ENCODE measurements around the gene ACP2.
"Not testable (repeated sequence)": the region's sequence is repeated elsewhere in the genome, so short reads cannot be mapped to it uniquely, and the experiment has no call there.

The ACP2 gene

DNA sequence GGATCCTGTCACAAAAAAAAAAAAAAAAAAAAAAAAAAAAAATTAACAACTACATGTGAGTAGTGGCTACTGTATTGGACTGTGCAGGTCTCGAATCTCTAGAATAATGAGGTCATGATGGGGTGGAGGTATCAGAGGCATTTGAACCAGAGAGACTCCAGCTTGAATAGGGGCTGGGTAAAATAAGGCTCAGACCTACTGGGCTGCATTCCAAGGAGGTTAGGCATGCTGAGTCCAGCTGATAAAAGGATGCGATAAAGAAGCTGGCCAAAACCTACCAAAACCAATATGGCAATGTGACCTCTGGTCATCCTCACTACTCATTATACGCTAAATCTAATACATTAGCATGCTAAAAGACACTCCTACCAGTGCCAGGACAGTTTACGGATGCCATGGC lies 56.5 kb downstream of the ACP2 start:
- no peak for DNase-seq

- DNase-seq = not testable (repeated sequence)
Measured at GRCh38 chr11:47191137-47191536, 57.5 kb downstream of the ACP2 start.

Data from cortex of kidney (tissue), 1 donor.